Stomach (tissue), 4 donors: Measurements from ENCODE around the gene MRPS14.

Source experiments
- EP300 ChIP-seq: sonication (generic); formaldehyde crosslinking; IDR thresholded peaks from one replicate; pipeline ENCODE4 v1.6.1; 2017; ENCODE audit warnings: antibody characterized with exemption
- TF ChIP-seq, protein P1 (sequence below), 7 experiments: fragments of 450-650 bp in 4 of 7; fragments of 200-600 bp in 3 of 7; sonication (generic) in 3 of 7; IDR thresholded peaks; one replicate each; pipeline ENCODE4 v1.5.1; 2016 to 2019; ENCODE audit warnings: antibody characterized with exemption in 7 of 7, control low read depth in 2 of 7, mild to moderate bottlenecking in 1 of 7

DNA sequence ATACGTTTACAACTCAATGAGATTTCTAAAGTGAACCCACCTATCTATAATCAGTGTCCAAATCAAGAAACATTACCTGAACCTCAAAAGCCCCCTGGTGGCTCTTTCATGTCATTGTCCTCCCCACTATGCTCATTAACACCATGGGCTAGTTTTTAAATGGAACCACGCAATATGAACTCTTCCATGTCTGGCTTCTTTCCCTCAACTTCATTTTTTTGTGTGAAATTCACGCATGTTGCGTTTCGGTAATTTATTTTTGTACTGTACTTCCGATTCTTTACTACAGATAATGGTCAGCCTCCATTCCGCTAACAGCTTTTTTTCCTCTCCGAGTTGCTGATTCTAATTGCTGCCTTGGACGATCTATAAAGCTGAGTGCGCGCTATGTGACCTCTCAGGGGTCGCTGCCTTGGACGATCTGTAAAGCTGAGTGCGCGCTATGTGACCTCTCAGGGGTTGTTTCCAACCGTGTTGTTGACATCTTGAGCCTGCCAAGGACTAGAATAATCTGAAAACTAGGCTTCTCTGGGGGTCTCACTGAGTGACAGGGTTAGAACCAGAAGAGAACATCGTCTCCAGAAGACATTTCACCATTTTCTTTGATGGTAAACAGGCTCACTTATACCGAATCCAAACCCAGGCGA is 24.5 kb downstream of the MRPS14 start:
- TF ChIP-seq, protein P1, sequence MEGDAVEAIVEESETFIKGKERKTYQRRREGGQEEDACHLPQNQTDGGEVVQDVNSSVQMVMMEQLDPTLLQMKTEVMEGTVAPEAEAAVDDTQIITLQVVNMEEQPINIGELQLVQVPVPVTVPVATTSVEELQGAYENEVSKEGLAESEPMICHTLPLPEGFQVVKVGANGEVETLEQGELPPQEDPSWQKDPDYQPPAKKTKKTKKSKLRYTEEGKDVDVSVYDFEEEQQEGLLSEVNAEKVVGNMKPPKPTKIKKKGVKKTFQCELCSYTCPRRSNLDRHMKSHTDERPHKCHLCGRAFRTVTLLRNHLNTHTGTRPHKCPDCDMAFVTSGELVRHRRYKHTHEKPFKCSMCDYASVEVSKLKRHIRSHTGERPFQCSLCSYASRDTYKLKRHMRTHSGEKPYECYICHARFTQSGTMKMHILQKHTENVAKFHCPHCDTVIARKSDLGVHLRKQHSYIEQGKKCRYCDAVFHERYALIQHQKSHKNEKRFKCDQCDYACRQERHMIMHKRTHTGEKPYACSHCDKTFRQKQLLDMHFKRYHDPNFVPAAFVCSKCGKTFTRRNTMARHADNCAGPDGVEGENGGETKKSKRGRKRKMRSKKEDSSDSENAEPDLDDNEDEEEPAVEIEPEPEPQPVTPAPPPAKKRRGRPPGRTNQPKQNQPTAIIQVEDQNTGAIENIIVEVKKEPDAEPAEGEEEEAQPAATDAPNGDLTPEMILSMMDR (IDR thresholded peaks at IDR 0.05): peak in 5 of 7 experiments; percentile 68 to 89 (median 82)
- TF ChIP-seq EP300: no peak
